Stimulated activated effector memory CD8-positive, alpha-beta T cell treated with anti-CD3 and anti-CD28 coated beads, Interleukin-12 subunit alpha, Interleukin-12 subunit beta, amount 100 ng/mL, for 72 hours (primary cell): Measurements from ENCODE around the gene ATP2B2.
A peak's percentile ranks its signal among the peaks of the same experiment; 100 is the strongest.

ENCODE experiments used
- ATAC-seq: fragments of 150-1000 bp; cut with Tn5 transposase; 2 replicates; pipeline ENCODE4 v1.10.0; 2021
- DNase-seq, 2 donors: peaks; one replicate each; pipeline ENCODE4 v3.0.0; 2021 to 2022; ENCODE audit warnings: low spot score in 2 of 2
- H3K27ac Mint-ChIP-seq: one replicate; pipeline ENCODE4 v1.8.0; 2022; ENCODE audit warnings: mild to moderate bottlenecking, mixed read lengths
- H3K36me3 Mint-ChIP-seq: one replicate; pipeline ENCODE4 v1.8.0; 2022; ENCODE audit warnings: mild to moderate bottlenecking, mixed read lengths
- H3K4me1 Mint-ChIP-seq: one replicate; pipeline ENCODE4 v1.8.0; 2022; ENCODE audit warnings: mixed read lengths
- H3K4me3 Mint-ChIP-seq: one replicate; pipeline ENCODE4 v1.8.0; 2022; ENCODE audit warnings: mild to moderate bottlenecking, mixed read lengths
- H3K9me3 Mint-ChIP-seq: one replicate; pipeline ENCODE4 v1.8.0; 2022; ENCODE audit warnings: mixed read lengths

ATP2B2 gene

GRCh38 chr3:10411598-10412332 lies 93.6 kb downstream of the ATP2B2 start:
- H3K4me1 Mint-ChIP-seq: no peaks in the 10 kb centered on the region
- no peaks in the 10 kb centered on the region for H3K9me3 Mint-ChIP-seq
- no peak overlapping the region for H3K4me3 Mint-ChIP-seq
- peak; percentile 33 for ATAC-seq
- H3K27ac Mint-ChIP-seq: peak overlapping the region; percentile 69
- no peaks in the 10 kb centered on the region for H3K36me3 Mint-ChIP-seq
- no peak for DNase-seq

GRCh38 chr3:10410383-10411002 lies 94.9 kb downstream of the ATP2B2 start:
- no peaks in the 10 kb centered on the region for H3K36me3 Mint-ChIP-seq
- no peak overlapping the region for H3K27ac Mint-ChIP-seq
- H3K9me3 Mint-ChIP-seq: no peaks in the 10 kb centered on the region
- H3K4me3 Mint-ChIP-seq: no peak overlapping the region
- DNase-seq (no peak), ATAC-seq (no peak)
- H3K4me1 Mint-ChIP-seq: no peaks in the 10 kb centered on the region

- H3K9me3 Mint-ChIP-seq: no peaks in the 10 kb centered on the region
- ATAC-seq (no peak), DNase-seq (no peak)
- no peaks in the 10 kb centered on the region for H3K36me3 Mint-ChIP-seq
- H3K4me3 Mint-ChIP-seq: no peak overlapping the region
- no peak overlapping the region for H3K27ac Mint-ChIP-seq
- no peaks in the 10 kb centered on the region for H3K4me1 Mint-ChIP-seq
Measured at GRCh38 chr3:10408680-10409079, 96.7 kb downstream of the ATP2B2 start.

- Mint-ChIP-seq H3K4me1 (no peaks in the 10 kb centered on the region), H3K4me3 (no peak overlapping the region), H3K9me3 (no peaks in the 10 kb centered on the region), H3K36me3 (no peaks in the 10 kb centered on the region), H3K27ac (no peak overlapping the region)
- ATAC-seq (no peak), DNase-seq (no peak)
Measured at GRCh38 chr3:10407361-10407760, 98.0 kb downstream of the ATP2B2 start.

- no peaks in the 10 kb centered on the region for H3K4me1 Mint-ChIP-seq
- no peak for ATAC-seq
- no peaks in the 10 kb centered on the region for H3K9me3 Mint-ChIP-seq
- H3K36me3 Mint-ChIP-seq: no peaks in the 10 kb centered on the region
- no peak overlapping the region for H3K4me3 Mint-ChIP-seq
- H3K27ac Mint-ChIP-seq: no peak overlapping the region
- DNase-seq: no peak
Measured at GRCh38 chr3:10406414-10406813, 99.0 kb downstream of the ATP2B2 start.

- DNase-seq (no peak), ATAC-seq (no peak)
- Mint-ChIP-seq H3K27ac (no peak overlapping the region), H3K4me1 (no peaks in the 10 kb centered on the region), H3K9me3 (no peaks in the 10 kb centered on the region), H3K4me3 (no peak overlapping the region), H3K36me3 (no peaks in the 10 kb centered on the region)
Measured at GRCh38 chr3:10405816-10406215, 99.6 kb downstream of the ATP2B2 start.

- no peak overlapping the region for H3K27ac Mint-ChIP-seq
- DNase-seq (no peak), ATAC-seq (no peak)
- H3K4me1 Mint-ChIP-seq: peaks cover 5% of the 10 kb centered on the region
- H3K36me3 Mint-ChIP-seq: no peaks in the 10 kb centered on the region
- H3K4me3 Mint-ChIP-seq: no peak overlapping the region
- H3K9me3 Mint-ChIP-seq: no peaks in the 10 kb centered on the region
Measured at GRCh38 chr3:10404876-10405275, 100.5 kb downstream of the ATP2B2 start.

- no peak for ATAC-seq
- Mint-ChIP-seq H3K27ac (no peak overlapping the region), H3K4me3 (no peak overlapping the region), H3K9me3 (no peaks in the 10 kb centered on the region), H3K36me3 (no peaks in the 10 kb centered on the region), H3K4me1 (peaks cover 5% of the 10 kb centered on the region)
- DNase-seq: no peak
Measured at GRCh38 chr3:10404377-10404776, 101.0 kb downstream of the ATP2B2 start.

- H3K36me3 Mint-ChIP-seq: no peaks in the 10 kb centered on the region
- no peak overlapping the region for H3K4me3 Mint-ChIP-seq
- no peaks in the 10 kb centered on the region for H3K9me3 Mint-ChIP-seq
- DNase-seq: no peak
- H3K4me1 Mint-ChIP-seq: peaks cover 17% of the 10 kb centered on the region
- no peak for ATAC-seq
- no peak overlapping the region for H3K27ac Mint-ChIP-seq
Measured at GRCh38 chr3:10401990-10402761, 103.2 kb downstream of the ATP2B2 start.

- H3K27ac Mint-ChIP-seq: peak overlapping the region; percentile 4
- H3K36me3 Mint-ChIP-seq: no peaks in the 10 kb centered on the region
- H3K4me3 Mint-ChIP-seq: no peak overlapping the region
- DNase-seq (no peak), ATAC-seq (no peak)
- H3K9me3 Mint-ChIP-seq: no peaks in the 10 kb centered on the region
- peaks cover 29% of the 10 kb centered on the region for H3K4me1 Mint-ChIP-seq
Measured at GRCh38 chr3:10400749-10401495, 104.5 kb downstream of the ATP2B2 start.

GRCh38 chr3:10400050-10400748 lies 105.2 kb downstream of the ATP2B2 start:
- Mint-ChIP-seq H3K27ac (peak overlapping the region; percentile 4), H3K36me3 (no peaks in the 10 kb centered on the region), H3K9me3 (no peaks in the 10 kb centered on the region), H3K4me1 (peaks cover 36% of the 10 kb centered on the region), H3K4me3 (no peak overlapping the region)
- no peak for ATAC-seq
- no peak for DNase-seq

GRCh38 chr3:10399634-10400033 lies 105.8 kb downstream of the ATP2B2 start:
- no peak overlapping the region for H3K27ac Mint-ChIP-seq

GRCh38 chr3:10398341-10398740 lies 107.0 kb downstream of the ATP2B2 start:
- DNase-seq: no peak
- no peaks in the 10 kb centered on the region for H3K36me3 Mint-ChIP-seq
- H3K27ac Mint-ChIP-seq: peak overlapping the region; percentile 77

More at GRCh38 chr3:10399634-10400033, 105.8 kb downstream of the ATP2B2 start:
- DNase-seq: no peak
- H3K4me3 Mint-ChIP-seq: no peak overlapping the region
- no peak for ATAC-seq
- H3K36me3 Mint-ChIP-seq: no peaks in the 10 kb centered on the region
- H3K9me3 Mint-ChIP-seq: no peaks in the 10 kb centered on the region
- peaks cover 41% of the 10 kb centered on the region for H3K4me1 Mint-ChIP-seq

GRCh38 chr3:10397879-10398278 lies 107.5 kb downstream of the ATP2B2 start:
- Mint-ChIP-seq H3K4me1 (peaks cover 47% of the 10 kb centered on the region), H3K4me3 (no peak overlapping the region), H3K9me3 (no peaks in the 10 kb centered on the region), H3K36me3 (no peaks in the 10 kb centered on the region), H3K27ac (peak overlapping the region; percentile 72)
- ATAC-seq (no peak), DNase-seq (no peak)

More at GRCh38 chr3:10398341-10398740, 107.0 kb downstream of the ATP2B2 start:
- H3K4me3 Mint-ChIP-seq: no peak overlapping the region
- no peaks in the 10 kb centered on the region for H3K9me3 Mint-ChIP-seq
- H3K4me1 Mint-ChIP-seq: peaks cover 43% of the 10 kb centered on the region
- ATAC-seq: no peak

- Mint-ChIP-seq H3K4me3 (no peak overlapping the region), H3K4me1 (peaks cover 53% of the 10 kb centered on the region), H3K27ac (peak overlapping the region; percentile 72), H3K36me3 (no peaks in the 10 kb centered on the region), H3K9me3 (no peaks in the 10 kb centered on the region)
- no peak for DNase-seq
- no peak for ATAC-seq
Measured at GRCh38 chr3:10396931-10397330, 108.5 kb downstream of the ATP2B2 start.
